ENCODE data around the gene TBC1D16.

TBC1D16 gene

DNA sequence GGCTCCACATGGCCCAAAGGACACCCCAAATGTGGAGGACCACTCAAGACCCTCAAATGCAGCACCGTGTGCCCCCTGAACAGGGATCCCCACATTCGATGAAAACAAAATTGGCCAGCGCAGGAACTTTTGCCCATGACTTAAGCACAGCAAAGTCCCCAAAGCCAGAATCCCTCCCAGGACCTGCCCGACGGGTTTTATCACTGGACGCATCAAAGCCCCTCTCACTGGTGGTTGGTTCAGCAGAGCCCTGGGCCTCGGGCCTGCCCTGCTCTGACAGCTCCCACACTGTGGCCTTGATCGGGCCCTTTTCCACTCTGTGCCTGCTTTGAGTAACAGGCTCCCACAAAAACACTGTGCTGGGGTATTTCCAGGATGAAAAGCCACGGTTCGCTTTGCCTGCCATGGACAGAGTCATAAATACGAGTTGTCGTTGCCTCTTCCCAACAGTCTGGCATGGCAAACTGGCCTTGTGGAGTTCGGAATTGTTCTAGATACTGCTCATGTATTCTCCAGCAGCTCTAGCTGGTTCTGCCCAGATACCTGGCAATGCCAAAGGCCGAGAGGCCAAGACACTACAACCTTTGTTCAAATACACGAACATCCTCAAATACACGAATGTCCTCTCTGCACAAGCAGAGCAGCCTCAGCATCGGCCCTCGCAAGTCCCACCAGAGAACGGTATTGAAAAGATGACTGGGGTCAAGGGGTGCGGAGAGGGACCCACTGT lies 46.4 kb downstream of the TBC1D16 start:
- no peak for DNase-seq (ENCODE audit: low spot score)

DNA sequence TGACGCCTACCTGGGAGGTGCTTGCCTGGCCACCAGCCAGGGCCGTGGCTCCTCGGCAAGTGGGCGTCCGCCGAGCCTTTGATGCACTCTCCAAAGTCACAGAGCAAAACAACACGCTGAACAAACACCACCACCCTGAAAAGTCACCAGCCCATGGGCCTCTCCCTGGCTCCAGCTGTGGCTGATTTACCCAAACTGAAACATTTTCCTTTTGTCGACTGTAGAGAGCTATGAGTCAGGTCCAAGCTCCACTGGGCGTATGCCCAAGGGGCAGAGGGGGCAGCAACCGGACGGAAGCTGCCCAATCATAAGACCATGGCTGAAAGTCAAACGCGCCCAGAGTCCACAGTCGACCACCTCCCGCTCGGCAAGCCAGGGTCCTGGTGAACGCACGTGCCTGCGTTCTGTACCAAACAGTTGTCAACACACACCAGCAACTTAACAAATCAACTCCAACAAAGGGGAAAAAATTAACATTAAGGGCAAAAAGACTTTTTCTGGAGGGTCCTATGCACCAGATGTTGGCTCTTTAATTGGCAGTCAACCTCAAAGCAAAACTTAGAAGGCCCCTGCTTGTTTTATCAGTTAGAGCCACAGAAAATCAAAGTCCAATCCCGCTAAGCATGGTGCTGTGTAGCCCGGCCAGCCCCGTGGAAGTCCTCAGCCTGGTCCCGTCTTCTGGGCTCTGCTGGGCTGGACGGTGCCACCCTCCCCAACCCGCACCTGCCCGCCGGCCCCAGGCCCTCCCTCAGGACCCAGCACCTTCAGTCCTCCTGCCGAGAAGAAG lies 47.3 kb downstream of the TBC1D16 start:
- no peak for DNase-seq (ENCODE audit: low spot score)

DNA sequence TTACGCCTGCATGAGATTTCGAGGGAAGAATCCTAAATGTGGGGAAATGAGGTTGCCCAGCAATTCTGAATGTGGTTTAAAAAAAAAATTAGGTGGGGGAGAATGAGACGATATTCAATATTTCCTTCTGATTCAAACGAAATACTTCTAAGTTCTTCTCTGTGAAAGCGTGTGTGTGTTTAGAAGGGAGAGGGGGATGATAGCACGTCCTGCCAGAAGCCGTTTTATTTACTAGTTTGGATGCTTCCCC lies 47.8 kb downstream of the TBC1D16 start:
- no peak for DNase-seq (ENCODE audit: low spot score)

DNA sequence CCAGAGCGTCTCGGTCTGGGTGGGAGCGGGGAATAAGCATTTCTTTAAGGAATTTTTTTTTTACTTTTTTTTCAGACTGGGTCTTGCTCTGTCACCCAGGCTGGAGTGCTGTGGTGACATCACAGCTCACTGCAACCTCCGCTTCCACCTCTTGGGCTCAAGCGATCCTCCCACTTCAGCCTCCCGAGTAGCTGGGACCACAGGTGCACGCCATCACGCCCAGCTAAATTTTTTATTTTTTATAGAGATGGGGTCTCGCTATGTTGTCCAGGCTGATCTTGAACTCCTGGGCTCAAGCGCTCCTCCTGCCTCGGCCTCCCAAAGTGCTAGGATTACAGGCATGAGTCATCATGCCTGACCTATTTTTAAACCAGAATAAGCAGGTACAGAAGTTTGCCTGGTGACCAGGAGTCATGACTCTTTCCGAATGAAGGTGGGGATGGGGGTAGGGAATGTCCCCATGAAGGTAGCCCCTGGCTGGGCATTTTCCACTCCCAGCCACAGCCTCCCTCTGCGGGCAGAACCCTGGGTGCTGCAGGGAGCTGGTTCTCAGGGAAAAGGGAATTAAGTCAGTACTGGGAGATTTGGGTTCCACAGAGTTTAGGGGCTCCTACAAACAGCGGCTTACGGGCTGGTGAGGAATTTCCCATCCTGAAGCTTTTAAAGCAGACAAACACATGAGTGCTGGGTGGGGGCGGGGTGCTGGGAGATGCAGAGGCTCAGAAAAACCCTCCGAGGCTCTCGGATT lies 48.3 kb downstream of the TBC1D16 start:
- no peak for DNase-seq (ENCODE audit: low spot score)

DNA sequence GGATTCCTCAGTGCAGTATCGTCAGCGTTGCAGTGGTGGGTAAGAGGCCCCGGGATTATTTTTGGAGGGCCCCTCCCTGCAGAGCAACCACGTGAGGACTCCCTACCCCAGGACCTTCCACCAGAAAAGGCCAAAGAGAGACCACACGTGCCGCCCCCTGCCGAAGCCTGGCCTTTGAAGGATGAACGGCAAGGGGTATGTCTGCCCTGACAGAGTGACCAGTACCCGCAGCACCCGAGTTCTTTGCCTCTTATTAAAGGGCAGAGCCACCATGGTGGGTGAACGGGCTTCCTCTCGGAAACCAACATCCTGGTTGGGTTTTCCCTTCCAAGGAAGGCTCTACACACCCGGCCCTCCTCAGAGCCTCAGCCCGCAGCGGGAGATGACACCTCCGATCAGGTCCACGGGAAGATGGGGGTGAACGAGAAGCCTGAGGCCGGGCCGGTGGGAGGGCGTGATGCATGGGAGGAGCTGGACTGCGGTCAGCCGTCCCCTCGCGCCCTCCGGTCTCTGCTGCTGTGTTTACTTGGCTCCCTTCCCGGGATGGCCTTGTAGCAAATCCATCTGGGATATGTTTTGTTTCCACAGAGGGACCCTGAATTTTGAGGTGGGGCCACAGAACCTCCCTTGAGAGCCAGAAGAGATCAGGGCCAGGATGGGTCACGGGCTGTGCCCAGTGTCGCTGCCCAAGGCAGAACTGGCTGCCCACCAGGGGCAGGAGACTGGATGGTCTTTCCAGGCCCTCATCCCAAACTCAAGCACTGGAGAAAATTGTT lies 49.1 kb downstream of the TBC1D16 start:
- DNase-seq (ENCODE audit: low spot score): no peak

DNA sequence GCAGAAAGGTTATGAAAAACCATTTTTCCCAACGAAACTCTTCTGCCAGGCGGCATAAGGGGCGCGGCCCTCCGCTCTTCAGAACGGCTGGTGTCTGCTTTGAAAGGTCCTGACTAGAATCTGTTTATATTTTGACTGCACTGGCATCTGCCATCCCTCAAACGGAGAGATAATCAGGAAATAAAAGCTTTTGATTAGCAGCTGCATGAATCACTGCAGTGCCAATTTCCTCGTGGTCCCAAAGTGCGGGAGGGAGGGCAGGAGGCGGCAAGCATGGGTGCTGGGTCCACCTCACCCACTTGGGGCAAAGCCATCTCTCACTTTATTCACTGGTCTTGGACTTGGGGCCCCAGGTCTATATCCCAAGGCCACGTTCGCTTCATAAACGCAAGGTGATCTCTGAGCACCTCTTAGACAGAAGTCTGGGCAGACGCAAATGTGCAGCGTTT lies 49.7 kb downstream of the TBC1D16 start:
- no peak for DNase-seq (ENCODE audit: low spot score)

DNA sequence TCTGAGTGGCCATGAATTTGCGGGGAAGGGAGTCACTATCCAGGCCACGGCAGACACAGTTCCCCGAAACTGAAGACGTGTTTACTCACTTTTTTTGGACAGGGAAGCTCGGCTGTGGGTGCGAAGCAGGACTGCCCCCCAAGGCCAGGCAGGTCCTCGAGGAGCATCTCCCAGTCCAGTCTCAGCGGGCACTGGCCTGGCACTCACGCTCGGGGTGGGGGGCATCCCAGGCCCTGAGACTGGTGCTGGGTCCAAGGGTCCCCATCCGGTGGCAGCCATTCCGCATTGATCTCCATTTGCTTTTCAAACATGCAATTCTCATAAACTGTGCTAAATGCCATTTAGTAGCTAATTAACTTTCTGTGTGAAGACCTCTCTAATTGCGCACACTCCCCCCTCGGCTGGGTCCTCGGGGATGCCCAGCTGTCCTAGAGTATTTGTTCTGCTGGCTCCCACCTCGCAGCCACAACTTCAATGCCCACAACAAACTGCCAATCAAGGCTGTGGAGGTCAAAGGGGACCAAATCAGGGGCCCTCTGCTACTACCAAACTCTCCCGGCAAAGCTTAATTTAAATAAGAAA lies 50.2 kb downstream of the TBC1D16 start:
- DNase-seq (ENCODE audit: low spot score): no peak

DNA sequence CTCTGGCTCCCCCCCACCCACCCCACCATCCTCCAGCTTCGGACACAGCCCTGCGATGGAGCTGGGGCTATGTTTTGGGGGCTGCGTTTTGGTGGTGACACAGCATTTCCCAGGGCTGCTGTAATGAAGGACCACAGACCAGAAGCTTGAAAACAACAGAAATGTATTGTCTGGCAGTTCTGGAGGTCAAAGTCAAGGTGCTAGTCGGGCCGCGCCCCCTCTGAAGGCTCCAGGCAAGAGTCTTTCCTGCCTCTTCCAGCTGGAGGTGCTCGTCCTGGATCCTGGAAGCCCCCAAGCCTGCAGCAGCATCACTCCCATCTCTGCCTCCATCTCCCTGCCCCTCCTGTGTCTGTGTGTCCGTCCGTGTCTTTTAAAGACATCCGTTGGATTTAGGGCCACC lies 50.8 kb downstream of the TBC1D16 start:
- DNase-seq (ENCODE audit: low spot score): no peak

DNA sequence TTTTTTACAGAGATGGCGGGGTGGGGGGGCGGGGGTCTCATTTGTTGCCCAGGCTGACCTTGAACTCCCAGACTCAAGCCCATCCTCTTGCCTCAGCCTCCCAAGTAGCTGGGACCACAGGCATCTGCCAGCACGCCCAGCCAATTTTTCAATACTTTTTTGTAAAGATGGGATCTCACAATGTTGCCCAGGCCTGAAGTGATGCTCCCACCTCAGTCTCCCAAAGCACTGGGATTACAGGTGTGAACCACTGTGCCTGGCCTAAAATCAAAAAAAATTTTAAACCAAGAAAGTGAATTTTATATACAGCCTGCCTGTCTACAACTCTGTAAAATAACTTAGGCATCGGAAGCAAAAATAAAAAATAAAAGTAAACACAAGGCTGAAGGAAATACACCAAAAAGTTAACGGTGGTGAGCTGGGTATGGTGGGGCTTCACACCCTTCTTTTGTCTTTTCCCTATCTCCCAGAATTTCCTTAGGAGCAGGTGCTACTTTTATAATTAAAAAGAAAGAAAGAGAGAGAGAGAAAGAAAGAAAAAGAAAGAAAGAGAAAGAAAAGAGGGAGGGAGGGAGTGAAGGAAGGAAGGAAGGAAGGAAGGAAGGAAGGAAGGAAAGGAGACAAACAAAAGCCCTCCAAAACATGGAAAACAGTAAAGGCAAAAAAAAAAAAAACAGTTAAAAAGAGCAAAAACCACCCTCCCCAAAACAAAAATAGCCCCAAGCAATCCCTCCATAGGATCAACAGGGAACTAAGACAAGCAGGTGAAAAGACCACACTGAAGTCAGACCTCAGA lies 51.4 kb downstream of the TBC1D16 start:
- no peak for DNase-seq (ENCODE audit: low spot score)

DNA sequence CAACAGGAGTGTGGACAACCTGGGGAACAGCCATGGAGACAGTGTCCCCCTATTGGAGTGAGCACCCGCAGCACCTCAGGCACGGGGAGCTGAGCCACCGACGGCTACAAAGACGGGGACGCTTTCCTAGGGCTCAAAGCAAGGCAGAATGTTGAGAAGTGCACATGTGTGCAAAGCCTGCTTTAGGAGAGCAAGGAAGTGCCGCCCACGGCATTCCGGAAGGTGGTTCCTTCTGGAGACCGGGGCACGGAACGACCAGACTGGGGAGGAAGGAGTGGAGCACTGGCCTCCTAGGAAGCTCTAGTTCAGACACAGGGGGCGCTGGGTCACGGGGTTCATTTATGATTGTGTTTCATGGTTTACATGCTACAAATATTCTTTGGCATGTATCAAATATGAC lies 52.2 kb downstream of the TBC1D16 start:
- no peak for DNase-seq (ENCODE audit: low spot score)

DNA sequence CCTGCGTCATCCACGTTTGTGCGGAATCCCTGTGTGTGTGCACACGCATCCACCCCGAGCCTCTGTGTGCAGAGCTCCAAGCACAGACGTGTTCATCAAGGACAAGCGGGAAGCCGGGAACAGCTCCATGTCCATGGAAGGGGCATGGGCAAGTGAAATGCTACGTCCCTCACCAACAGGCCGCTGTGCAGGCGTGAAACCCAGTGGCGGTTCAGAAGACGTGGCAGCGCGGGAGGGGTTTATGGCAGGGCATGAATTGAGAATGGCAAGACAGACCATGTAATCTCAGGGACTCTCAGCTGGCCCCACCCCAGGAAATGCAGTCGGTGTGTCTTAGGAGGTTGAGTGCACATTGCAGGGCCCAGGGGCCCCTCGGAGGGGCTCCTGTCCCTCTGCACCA lies 52.7 kb downstream of the TBC1D16 start:
- DNase-seq (ENCODE audit: low spot score): no peak

DNA sequence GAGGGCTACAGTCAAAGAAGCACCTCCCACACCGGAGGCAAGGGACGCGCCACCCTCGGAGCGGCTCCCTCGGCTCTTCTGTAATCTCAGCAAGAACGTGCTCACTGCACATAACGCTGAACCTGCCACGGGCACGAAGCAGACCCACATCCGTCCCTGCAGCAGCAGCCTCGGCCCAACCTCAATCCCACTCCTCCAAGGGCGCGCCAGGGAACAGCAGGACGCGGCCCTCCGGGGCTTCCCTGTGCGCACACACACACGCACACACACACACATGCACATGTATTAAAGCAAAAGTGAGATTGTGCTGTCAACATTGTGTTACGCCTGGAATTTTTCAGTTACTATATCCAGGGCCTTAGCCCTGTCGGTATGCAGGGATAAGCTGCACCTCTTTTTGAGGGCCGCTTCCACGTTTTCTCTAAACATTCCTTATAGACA lies 54.0 kb downstream of the TBC1D16 start:
- no peak for DNase-seq (ENCODE audit: low spot score)

DNA sequence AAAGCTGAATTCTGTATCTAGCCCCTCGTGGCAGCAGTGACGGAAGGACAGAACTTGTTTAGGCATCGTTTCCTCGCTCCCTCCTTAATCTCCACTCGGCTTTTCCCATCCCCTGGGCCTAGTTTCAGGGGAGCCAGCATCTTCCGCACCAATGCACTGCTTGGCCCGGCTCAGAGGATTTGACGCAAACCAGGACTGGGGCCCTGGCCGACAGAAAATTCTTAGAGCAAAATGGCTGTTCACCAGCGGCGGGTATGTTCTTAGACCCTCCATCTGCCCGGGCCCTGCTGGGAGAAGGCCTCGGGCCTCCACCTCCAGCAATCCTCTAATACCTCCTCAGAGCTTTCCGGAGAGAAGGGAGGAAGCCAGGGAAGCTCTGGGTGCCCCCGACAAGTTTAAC lies 54.6 kb downstream of the TBC1D16 start:
- no peak for DNase-seq (ENCODE audit: low spot score)

DNA sequence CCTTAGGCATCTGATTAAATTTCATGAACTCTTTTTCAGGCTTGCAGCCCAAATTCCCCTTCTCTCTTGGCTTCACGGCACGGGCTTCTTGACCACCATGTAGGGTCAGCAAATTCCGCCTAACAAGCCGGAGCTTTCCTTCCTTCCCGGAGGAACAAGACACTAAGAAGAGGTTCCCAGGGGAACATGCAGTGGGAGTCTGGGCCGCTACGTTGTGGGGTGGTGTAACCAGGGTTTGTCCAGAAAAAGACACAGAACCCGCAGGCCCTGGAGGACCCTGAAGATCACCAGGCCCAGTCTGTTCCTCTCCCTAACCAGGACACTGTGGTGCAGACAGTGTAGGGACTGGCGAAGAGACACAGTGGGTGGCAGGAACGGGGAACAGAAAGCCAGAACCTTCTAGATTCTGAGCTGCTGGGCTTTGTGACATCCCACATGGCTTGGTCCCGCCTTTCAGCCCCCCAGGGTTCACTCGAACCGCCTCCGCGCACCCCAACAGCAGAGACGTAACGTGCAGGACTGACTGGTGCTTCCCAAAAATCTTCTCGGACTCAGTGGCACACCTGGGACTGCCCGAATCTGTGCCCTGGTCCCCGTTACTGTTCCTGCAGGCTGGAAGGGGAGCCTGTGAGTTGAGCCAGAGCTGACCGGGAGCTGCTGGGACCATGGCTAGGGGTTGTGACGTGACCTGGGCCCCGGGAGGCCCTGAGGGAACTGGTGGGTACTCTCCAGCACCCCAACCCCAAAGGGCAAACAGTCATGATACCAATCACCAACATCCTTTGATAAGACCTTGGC lies 55.2 kb downstream of the TBC1D16 start:
- no peak for DNase-seq (ENCODE audit: low spot score)

DNA sequence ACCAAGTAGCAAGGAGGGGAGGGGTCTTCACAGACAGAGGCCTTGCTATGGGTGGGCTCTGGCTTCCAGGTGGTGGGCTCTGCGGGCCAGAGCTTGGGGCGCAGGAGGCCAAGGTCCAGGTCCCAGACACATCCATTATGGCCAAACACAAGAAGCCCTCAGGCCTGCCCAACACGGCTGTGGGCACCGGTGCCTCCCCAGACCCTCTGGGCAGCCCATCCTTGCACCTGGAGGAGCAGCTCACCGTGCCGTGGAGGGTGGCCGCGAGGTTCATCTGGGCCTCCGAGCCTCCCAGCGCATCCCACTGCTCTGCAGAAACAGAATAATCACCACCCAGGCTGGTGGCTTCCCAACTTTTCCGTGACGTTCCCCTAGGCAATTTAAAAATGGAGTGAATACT lies 55.9 kb downstream of the TBC1D16 start:
- DNase-seq (ENCODE audit: low spot score): no peak

DNA sequence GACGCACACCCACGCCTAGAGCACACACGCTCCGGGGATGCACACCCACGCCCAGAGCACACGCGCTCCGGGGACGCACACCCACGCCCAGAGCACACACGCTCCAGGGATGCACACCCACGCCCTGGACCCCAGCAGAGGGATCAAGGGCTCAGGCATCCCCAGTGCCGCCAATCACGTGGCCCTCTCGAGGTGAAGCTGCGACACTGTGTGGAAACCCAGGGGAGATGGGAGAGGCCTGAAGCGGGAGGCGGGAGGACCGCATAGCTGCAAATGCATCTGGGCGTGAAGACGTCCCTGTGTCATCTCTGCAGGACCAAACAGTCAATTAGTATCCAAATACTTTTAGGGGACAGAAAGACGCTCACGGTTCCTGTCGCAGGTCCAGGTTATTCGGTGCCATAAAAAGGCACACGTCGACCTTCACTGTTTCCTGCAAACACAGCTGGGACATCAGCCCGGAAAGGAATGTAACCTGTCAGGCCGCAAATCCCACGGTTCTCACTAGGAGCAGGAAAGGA lies 56.4 kb downstream of the TBC1D16 start:
- DNase-seq (ENCODE audit: low spot score): no peak

DNA sequence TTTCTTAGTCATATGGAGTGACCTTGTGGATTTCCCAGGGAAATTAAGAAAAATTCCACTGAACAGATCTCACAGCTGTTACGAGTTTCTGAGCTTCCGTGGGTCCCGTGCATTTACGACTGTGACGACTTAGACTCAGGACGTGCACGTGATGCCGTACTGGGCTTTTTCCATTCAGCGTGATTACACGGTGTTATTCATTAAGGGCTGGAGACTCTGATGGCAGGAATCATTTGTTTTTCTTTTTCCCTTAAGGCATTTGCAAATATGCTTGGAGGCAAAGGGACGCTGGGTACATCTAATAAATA lies 57.2 kb downstream of the TBC1D16 start:
- DNase-seq (ENCODE audit: low spot score): no peak

DNA sequence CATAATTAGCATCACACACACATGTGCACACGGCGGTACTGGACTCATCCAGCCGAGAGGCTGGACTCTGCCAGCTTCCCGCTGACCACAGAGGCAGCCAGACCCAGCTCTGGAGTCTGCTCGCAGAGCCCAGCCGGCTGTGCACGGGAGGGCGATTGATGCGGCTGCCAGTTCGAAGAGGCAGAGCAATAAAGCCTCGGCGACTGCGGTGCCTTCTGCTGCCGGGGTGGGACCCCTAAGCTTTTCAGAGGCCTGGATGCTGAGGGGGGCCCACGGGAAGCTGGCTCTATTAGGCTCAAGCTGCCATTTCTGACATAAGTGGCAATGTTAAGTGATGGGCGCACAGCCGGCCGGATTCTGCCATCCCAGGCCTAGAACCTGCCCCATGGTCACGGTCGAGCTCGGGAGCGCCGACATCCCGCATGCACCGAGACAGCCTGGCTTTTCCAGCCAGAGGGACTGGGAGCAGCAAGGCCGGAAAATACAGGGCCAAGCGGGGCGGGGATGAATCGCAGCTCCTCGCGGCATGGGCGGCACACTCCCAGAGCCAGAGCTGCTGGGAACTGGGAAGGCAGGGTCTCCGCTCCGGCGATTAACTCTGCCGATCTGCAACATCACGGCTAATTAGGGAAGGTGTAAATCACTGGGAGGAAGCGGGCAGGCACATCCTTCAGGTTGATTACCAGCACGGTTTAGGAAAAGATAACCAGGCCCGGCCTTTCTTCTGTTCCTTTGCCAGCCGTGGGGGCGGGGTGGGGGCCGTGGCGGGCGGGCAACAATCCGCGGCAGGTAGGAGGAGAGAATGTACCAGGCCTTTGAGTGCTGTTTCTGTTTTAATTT lies 57.7 kb downstream of the TBC1D16 start:
- DNase-seq (ENCODE audit: low spot score): peak; percentile 31

DNA sequence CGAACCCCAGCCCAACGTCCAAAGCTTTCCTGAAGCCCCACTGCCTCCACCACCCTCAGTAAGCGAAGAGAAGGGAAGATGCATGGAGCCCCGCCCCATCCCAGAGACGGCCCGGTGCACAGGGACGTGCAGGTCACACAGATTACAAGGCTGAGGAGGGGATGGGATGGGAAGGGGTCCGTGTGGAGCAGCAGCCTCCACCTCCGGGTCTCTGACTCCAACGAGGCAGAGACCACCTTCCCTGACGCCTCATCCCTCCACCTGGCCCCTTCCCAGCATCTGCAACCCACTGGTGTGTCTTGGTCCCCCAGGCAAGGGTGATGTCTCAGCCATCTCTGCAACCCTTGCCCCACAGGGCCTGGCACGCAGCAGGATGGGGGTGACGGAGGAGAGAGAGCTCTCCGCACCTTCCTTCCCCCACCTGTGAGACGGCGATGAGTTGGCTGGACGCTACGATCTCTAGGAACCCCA lies 58.5 kb downstream of the TBC1D16 start:
- DNase-seq (ENCODE audit: low spot score): no peak
